Left ventricle myocardium inferior (tissue), 1 donor: ENCODE measurements around the gene NUP62. TPM values are rescaled to one million over a fixed set of nuclear protein-coding genes. Genes with fewer than 3 reads are reported as not detected.

Experiments
- DNase-seq: peaks from one replicate; pipeline ENCODE4 v3.0.0-alpha.2; 2020
- H3K27ac ChIP-seq: fragments of 200-600 bp; replicated peaks from 2 replicates; pipeline ENCODE4 v1.8.0; 2021
- H3K27me3 ChIP-seq: fragments of 200-600 bp; 2 replicates; pipeline ENCODE4 v1.8.0; 2021; ENCODE audit warnings: low read depth
- H3K36me3 ChIP-seq: fragments of 200-600 bp; 2 replicates; pipeline ENCODE4 v1.8.0; 2021
- H3K4me1 ChIP-seq: fragments of 200-600 bp; 2 replicates; pipeline ENCODE4 v1.8.0; 2021
- H3K4me3 ChIP-seq: fragments of 200-600 bp; 2 replicates; pipeline ENCODE4 v1.8.0; 2021; ENCODE audit warnings: mild to moderate bottlenecking, moderate library complexity
- H3K9me3 ChIP-seq: fragments of 200-600 bp; replicated peaks from 2 replicates; pipeline ENCODE4 v1.8.0; 2021
- intact Hi-C: fragments of 100-400 bp; cut with micrococcal nuclease; formaldehyde crosslinking; loops from one replicate; pipeline ENCODE4 v1.11.0; 2022
- long read RNA-seq: library from polyadenylated mRNA; unstranded; transcript quantifications from one replicate; pipeline ENCODE4 v2.0.0, GENCODE V29; 2021
- total RNA-seq: library from RNA; stranded (reverse); fragmentation: NEBNext Ultra II Directional; extraction: Animal tissue kit (Norgen Biotek cat#: 25700); gene quantifications from one replicate; pipeline ENCODE4 v1.2.1, GENCODE V29; 2021
- TF ChIP-seq, protein P1 (sequence below): fragments of 200-600 bp; IDR thresholded peaks from 2 replicates; pipeline ENCODE4 v1.8.0; 2021; ENCODE audit warnings: antibody characterized with exemption, mild to moderate bottlenecking, borderline replicate concordance
- donor health status: DM: no; HTN: yes; CAD: no; lungs with severe emphysema.

NUP62 gene, protein sequence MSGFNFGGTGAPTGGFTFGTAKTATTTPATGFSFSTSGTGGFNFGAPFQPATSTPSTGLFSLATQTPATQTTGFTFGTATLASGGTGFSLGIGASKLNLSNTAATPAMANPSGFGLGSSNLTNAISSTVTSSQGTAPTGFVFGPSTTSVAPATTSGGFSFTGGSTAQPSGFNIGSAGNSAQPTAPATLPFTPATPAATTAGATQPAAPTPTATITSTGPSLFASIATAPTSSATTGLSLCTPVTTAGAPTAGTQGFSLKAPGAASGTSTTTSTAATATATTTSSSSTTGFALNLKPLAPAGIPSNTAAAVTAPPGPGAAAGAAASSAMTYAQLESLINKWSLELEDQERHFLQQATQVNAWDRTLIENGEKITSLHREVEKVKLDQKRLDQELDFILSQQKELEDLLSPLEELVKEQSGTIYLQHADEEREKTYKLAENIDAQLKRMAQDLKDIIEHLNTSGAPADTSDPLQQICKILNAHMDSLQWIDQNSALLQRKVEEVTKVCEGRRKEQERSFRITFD
- total RNA-seq = 28.4 TPM
- long read RNA-seq, transcript NUP62-201 (3 exons, 2,870 nt) = minor isoform, 8 of 62 reads
- long read RNA-seq, transcript NUP62-211 (3 exons, 2,053 nt) = minor isoform, 6 of 62 reads
- long read RNA-seq, transcript NUP62-202 (2 exons, 3,479 nt) = major isoform, 13 of 62 reads
- long read RNA-seq, partial matches to known transcripts = 0 of 62 reads
- long read RNA-seq, other reads (novel, unspliced or antisense) = 28 of 62 reads

DNA sequence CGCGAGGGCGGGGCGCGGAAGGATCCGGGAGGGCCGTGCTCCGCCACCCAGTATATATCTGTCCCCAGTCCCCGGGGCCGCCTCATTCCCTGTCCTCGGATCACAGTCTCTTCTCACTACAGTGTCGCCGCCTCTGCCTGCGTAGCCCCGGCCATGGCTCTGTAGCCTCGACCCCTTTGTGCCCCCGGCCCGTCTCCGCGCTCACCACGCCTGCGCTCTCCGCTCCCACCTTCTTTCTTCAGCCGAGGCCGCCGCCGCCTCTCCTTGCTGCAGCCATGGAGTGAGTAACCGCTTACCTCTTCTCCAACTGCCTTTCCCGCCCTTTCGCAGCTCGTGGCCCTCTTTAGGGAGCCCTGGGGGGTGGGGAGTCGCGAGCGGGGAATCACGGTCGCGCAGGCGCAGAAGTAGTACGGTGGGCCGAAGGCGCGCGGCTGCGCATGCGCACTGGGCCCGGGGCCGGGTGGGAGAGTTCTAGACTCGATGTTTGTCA lies at the start of gene NUP62, which contains the start of gene ATF5:
TSS of gene NUP62 (minus strand) at position 384 of the 490 bp plus-strand sequence. CDS start 19,697 bp downstream, outside the sequence.
TSS of gene ATF5 (plus strand) at position 85 of the 490 bp plus-strand sequence. CDS start 1,646 bp downstream, outside the sequence.
- TF ChIP-seq, protein P1, sequence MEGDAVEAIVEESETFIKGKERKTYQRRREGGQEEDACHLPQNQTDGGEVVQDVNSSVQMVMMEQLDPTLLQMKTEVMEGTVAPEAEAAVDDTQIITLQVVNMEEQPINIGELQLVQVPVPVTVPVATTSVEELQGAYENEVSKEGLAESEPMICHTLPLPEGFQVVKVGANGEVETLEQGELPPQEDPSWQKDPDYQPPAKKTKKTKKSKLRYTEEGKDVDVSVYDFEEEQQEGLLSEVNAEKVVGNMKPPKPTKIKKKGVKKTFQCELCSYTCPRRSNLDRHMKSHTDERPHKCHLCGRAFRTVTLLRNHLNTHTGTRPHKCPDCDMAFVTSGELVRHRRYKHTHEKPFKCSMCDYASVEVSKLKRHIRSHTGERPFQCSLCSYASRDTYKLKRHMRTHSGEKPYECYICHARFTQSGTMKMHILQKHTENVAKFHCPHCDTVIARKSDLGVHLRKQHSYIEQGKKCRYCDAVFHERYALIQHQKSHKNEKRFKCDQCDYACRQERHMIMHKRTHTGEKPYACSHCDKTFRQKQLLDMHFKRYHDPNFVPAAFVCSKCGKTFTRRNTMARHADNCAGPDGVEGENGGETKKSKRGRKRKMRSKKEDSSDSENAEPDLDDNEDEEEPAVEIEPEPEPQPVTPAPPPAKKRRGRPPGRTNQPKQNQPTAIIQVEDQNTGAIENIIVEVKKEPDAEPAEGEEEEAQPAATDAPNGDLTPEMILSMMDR = no peak
- peak within 1 kb of the TSS; percentile 100 for H3K4me3 ChIP-seq
- peaks cover 45% of the 10 kb centered on the region for H3K4me1 ChIP-seq
- no peaks in the 10 kb centered on the region for H3K27me3 ChIP-seq
- H3K27ac ChIP-seq = peak within 1 kb of the TSS; percentile 95
- peaks cover 33% of the 10 kb centered on the region for H3K36me3 ChIP-seq
- DNase-seq = peak; percentile 90
- intact Hi-C loops = no loop called here
- H3K9me3 ChIP-seq = no peaks in the 10 kb centered on the region

- no peaks in the 10 kb centered on the region for H3K9me3 ChIP-seq
- no peak overlapping the region for H3K27ac ChIP-seq
- H3K27me3 ChIP-seq = no peaks in the 10 kb centered on the region
- DNase-seq = no peak
- intact Hi-C loops = no loop called here
- H3K36me3 ChIP-seq = peaks cover 59% of the 10 kb centered on the region
- TF ChIP-seq, protein P1 = no peak
- no peaks in the 10 kb centered on the region for H3K4me1 ChIP-seq
- no peak overlapping the region for H3K4me3 ChIP-seq
Observed at GRCh38 chr19:49978324-49978723, 49.0 kb upstream of the NUP62 start.

GRCh38 chr19:49977881-49978280 lies 48.6 kb upstream of the NUP62 start:
- no peaks in the 10 kb centered on the region for H3K4me1 ChIP-seq
- H3K36me3 ChIP-seq = peaks cover 56% of the 10 kb centered on the region
- intact Hi-C loops = no loop called here
- no peak overlapping the region for H3K27ac ChIP-seq
- H3K27me3 ChIP-seq = no peaks in the 10 kb centered on the region
- H3K9me3 ChIP-seq = no peaks in the 10 kb centered on the region
- TF ChIP-seq, protein P1 = no peak
- no peak overlapping the region for H3K4me3 ChIP-seq
- no peak for DNase-seq

DNA sequence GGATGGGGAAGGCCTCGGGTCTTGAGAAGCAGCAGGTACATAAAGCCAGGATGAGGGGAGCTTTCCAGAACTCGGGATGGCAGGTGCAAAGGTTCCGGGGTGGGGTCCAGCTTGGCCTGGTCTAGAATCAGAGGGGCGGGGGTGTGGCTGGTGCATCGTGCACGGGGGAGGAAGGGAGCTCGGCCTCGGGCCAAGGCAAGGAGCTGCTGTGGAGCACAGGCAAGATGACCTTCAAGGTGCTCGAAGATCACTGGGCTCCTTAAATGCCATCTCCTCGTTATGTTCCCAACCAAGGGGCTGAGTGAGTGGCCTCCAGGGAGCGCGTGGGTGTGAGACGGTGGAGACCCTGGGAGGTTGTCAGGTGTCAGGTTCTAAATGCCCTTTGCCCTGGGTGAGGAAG lies 47.8 kb upstream of the NUP62 start:
- intact Hi-C loops = no loop called here
- no peak for DNase-seq
- H3K9me3 ChIP-seq = no peaks in the 10 kb centered on the region
- peaks cover 52% of the 10 kb centered on the region for H3K36me3 ChIP-seq
- no peaks in the 10 kb centered on the region for H3K27me3 ChIP-seq
- H3K4me1 ChIP-seq = peaks cover 3% of the 10 kb centered on the region
- H3K27ac ChIP-seq = no peak overlapping the region
- TF ChIP-seq, protein P1 = no peak
- no peak overlapping the region for H3K4me3 ChIP-seq

GRCh38 chr19:49976496-49976895 lies 47.2 kb upstream of the NUP62 start:
- H3K27ac ChIP-seq = no peak overlapping the region
- H3K4me1 ChIP-seq = peaks cover 9% of the 10 kb centered on the region
- TF ChIP-seq, protein P1 = no peak
- no peak overlapping the region for H3K4me3 ChIP-seq
- no peaks in the 10 kb centered on the region for H3K27me3 ChIP-seq
- H3K9me3 ChIP-seq = no peaks in the 10 kb centered on the region
- intact Hi-C loops = no loop called here
- DNase-seq = no peak
- peaks cover 47% of the 10 kb centered on the region for H3K36me3 ChIP-seq
